CD4-positive, alpha-beta T cell (primary cell): ENCODE data around the gene CDHR3. TPM values are rescaled to one million over a fixed set of nuclear protein-coding genes. Genes with fewer than 3 reads are reported as not detected.
"Not testable (repeated sequence)": the region's sequence is repeated elsewhere in the genome, so short reads cannot be mapped to it uniquely, and the experiment has no call there.

ENCODE experiments used
- ATAC-seq: fragments of 200-7000 bp; cut with Tn5 transposase; one replicate; pipeline ENCODE4 v1.10.0; 2022; ENCODE audit warnings: mild to moderate bottlenecking; ENCODE audit not compliant: poor library complexity
- CTCF ChIA-PET: fragments of 350-600 bp; sonication (Branson Sonifier 250); formaldehyde crosslinking; loops from one replicate; lab custom pipeline; 2021; ENCODE audit warnings: antibody characterized with exemption, inconsistent platforms; lab: Charles Lee
- POLR2A ChIA-PET: fragments of 350-600 bp; sonication (Branson Sonifier 250); formaldehyde crosslinking; loops from one replicate; lab custom pipeline; 2021; ENCODE audit warnings: antibody characterized with exemption, inconsistent platforms; lab: Charles Lee
- DNase-seq, 14 experiments: peaks; one replicate each; pipeline ENCODE4 v3.0.0-alpha.2; 2013 to 2020; ENCODE audit warnings: mixed read lengths in 2 of 14
- H3K27ac ChIP-seq, 2 donors: one replicate each; pipeline versions ENCODE4 v1.5.1 to v1.7.0; 2013; ENCODE audit warnings: low read length in 2 of 2, low read depth in 1 of 2, mild to moderate bottlenecking in 1 of 2
- H3K27me3 ChIP-seq, 2 experiments: 1 replicate in 1 of 2; 2 replicates in 1 of 2; pipeline versions ENCODE4 v1.6.1 to v1.7.0; 2013; ENCODE audit warnings: low read length in 2 of 2, control low read depth in 1 of 2, mild to moderate bottlenecking in 1 of 2, moderate library complexity in 1 of 2; ENCODE audit not compliant: insufficient read depth in 2 of 2, control insufficient read depth in 1 of 2
- H3K36me3 ChIP-seq: one replicate; pipeline ENCODE4 v1.6.1; 2013; ENCODE audit warnings: low read length, control low read depth; ENCODE audit not compliant: insufficient read depth
- H3K4me1 ChIP-seq: one replicate; pipeline ENCODE4 v1.6.1; 2013; ENCODE audit warnings: low read length, control low read depth; ENCODE audit not compliant: insufficient read depth
- H3K4me3 ChIP-seq: one replicate; pipeline ENCODE4 v1.5.1; 2013; ENCODE audit warnings: mild to moderate bottlenecking, low read length, moderate library complexity
- H3K9me3 ChIP-seq, 2 experiments: 1 replicate in 1 of 2; 2 replicates in 1 of 2; pipeline versions ENCODE4 v1.6.1 to v1.7.0; 2013; ENCODE audit warnings: low read length in 2 of 2, mild to moderate bottlenecking in 2 of 2, control low read depth in 1 of 2, moderate library complexity in 1 of 2; ENCODE audit not compliant: control insufficient read depth in 1 of 2, insufficient read depth in 1 of 2
- H3K27ac Mint-ChIP-seq: one replicate; pipeline ENCODE4 v1.8.0; 2020; ENCODE audit warnings: mixed read lengths
- H3K27me3 Mint-ChIP-seq: one replicate; pipeline ENCODE4 v1.8.0; 2021; ENCODE audit warnings: mixed read lengths
- H3K36me3 Mint-ChIP-seq: one replicate; pipeline ENCODE4 v1.8.0; 2021; ENCODE audit warnings: low read depth, mixed read lengths
- H3K4me1 Mint-ChIP-seq: one replicate; pipeline ENCODE4 v1.8.0; 2021; ENCODE audit warnings: low read depth, mixed read lengths
- H3K4me3 Mint-ChIP-seq: one replicate; pipeline ENCODE4 v1.8.0; 2020; ENCODE audit warnings: mild to moderate bottlenecking, mixed read lengths
- H3K9me3 Mint-ChIP-seq: one replicate; pipeline ENCODE4 v1.8.0; 2020; ENCODE audit warnings: mixed read lengths
- intact Hi-C, 2 experiments: fragments of 100-400 bp; cut with DNase I in 1 of 2; cut with micrococcal nuclease in 1 of 2; formaldehyde crosslinking; loops; one replicate each; pipeline versions ENCODE4 v1.15.1 to v1.9.0; 2023 to 2025; cut with DNase I, micrococcal nuclease
- total RNA-seq, 174 experiments: library from RNA in 2 of 174; stranded (reverse) in 2 of 174; gene quantifications; one replicate each; pipeline ENCODE4 v1.2.3 and lab custom pipeline; 2021 to 2026
- TF ChIP-seq, protein P1 (sequence below): fragments of 200-600 bp; IDR thresholded peaks from one replicate; pipeline ENCODE4 v1.8.0; 2022; ENCODE audit warnings: antibody characterized with exemption, mild to moderate bottlenecking

CDHR3 gene
- total RNA-seq, 2 experiments from 2014 or later, result 10.3 to 12.2 TPM

- no peaks in the 10 kb centered on the region for H3K27me3 Mint-ChIP-seq
Measured at GRCh38 chr7:105980645-105981396, 17.8 kb downstream of the CDHR3 start.

GRCh38 chr7:105982388-105982787, 19.3 kb downstream of the CDHR3 start:
- no peaks in the 10 kb centered on the region for H3K9me3 Mint-ChIP-seq
- H3K27me3 ChIP-seq, result no peaks in the 10 kb centered on the region
- TF ChIP-seq, protein P1, sequence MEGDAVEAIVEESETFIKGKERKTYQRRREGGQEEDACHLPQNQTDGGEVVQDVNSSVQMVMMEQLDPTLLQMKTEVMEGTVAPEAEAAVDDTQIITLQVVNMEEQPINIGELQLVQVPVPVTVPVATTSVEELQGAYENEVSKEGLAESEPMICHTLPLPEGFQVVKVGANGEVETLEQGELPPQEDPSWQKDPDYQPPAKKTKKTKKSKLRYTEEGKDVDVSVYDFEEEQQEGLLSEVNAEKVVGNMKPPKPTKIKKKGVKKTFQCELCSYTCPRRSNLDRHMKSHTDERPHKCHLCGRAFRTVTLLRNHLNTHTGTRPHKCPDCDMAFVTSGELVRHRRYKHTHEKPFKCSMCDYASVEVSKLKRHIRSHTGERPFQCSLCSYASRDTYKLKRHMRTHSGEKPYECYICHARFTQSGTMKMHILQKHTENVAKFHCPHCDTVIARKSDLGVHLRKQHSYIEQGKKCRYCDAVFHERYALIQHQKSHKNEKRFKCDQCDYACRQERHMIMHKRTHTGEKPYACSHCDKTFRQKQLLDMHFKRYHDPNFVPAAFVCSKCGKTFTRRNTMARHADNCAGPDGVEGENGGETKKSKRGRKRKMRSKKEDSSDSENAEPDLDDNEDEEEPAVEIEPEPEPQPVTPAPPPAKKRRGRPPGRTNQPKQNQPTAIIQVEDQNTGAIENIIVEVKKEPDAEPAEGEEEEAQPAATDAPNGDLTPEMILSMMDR, result no peak
- no peak overlapping the region for H3K27ac Mint-ChIP-seq
- H3K4me1 ChIP-seq, result no peaks in the 10 kb centered on the region
- no peak overlapping the region for H3K4me3 ChIP-seq
- H3K27me3 Mint-ChIP-seq, result no peaks in the 10 kb centered on the region
- H3K27ac ChIP-seq, result no peak overlapping the region
- POLR2A ChIA-PET, result no interaction called here
- H3K4me3 Mint-ChIP-seq, result no peak overlapping the region
- CTCF ChIA-PET, result interaction anchor here (0.6 to 1.2 kb wide), 3 partner anchors 48 to 1430 kb away, joined by 3 read pairs; partner anchors contain the start of gene SYPL1
- DNase-seq (no peak), ATAC-seq (no peak)
- peaks cover 12% of the 10 kb centered on the region for H3K4me1 Mint-ChIP-seq
- H3K36me3 ChIP-seq, result no peaks in the 10 kb centered on the region
- no peaks in the 10 kb centered on the region for H3K36me3 Mint-ChIP-seq
- H3K9me3 ChIP-seq, result no peaks in the 10 kb centered on the region
- intact Hi-C loops, result no loop called here

More at GRCh38 chr7:105980645-105981396, 17.8 kb downstream of the CDHR3 start:
- ATAC-seq (no peak), DNase-seq (no peak)
- ChIA-PET CTCF (no interaction called here), POLR2A (no interaction called here)
- intact Hi-C loops, result no loop called here
- H3K36me3 ChIP-seq, result no peaks in the 10 kb centered on the region
- TF ChIP-seq, protein P1, result no peak
- no peak overlapping the region for H3K27ac Mint-ChIP-seq
- H3K4me3 Mint-ChIP-seq, result no peak overlapping the region
- H3K9me3 Mint-ChIP-seq, result no peaks in the 10 kb centered on the region
- no peaks in the 10 kb centered on the region for H3K9me3 ChIP-seq
- no peaks in the 10 kb centered on the region for H3K4me1 Mint-ChIP-seq
- H3K36me3 Mint-ChIP-seq, result no peaks in the 10 kb centered on the region
- H3K4me3 ChIP-seq, result no peak overlapping the region
- no peaks in the 10 kb centered on the region for H3K27me3 ChIP-seq
- no peak overlapping the region for H3K27ac ChIP-seq
- H3K4me1 ChIP-seq, result no peaks in the 10 kb centered on the region

DNA sequence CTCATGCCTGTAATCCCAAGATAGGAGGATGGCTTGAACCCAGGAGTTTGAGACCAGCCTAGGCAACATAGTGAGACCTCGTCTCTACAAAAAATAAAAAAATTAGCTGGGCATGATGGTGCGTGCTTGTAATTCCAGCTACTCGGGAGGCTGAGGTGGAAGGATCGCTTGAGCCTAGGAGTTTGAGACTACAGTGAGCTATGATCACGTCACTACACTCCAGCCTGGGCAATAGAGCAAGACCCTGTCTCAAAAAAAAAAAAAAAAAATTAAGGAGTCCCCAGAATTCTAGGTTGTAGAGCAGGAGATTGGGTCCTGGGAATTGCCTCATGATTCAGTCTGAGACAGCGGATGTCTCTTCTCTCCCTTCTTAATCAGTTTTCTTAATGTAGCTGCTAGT, 21.7 kb downstream of the CDHR3 start:
- H3K27me3 Mint-ChIP-seq, DNase-seq, intact Hi-C loops, H3K9me3 Mint-ChIP-seq, H3K27ac Mint-ChIP-seq, H3K4me1 ChIP-seq, H3K9me3 ChIP-seq, H3K27me3 ChIP-seq, H3K36me3 Mint-ChIP-seq, POLR2A ChIA-PET, H3K4me3 Mint-ChIP-seq, H3K4me3 ChIP-seq, H3K27ac ChIP-seq, ATAC-seq, H3K36me3 ChIP-seq: not testable (repeated sequence)
- CTCF ChIA-PET, result interaction anchor here (1.2 kb wide), 1 partner anchor 10 kb away, joined by 3 read pairs; no protein-coding TSS in a partner anchor
- peaks cover 12% of the 10 kb centered on the region for H3K4me1 Mint-ChIP-seq
